AG04449 (cell line): ENCODE data around the gene AADAC.
"Not testable (repeated sequence)": the region's sequence is repeated elsewhere in the genome, so short reads cannot be mapped to it uniquely, and the experiment has no call there.

ENCODE experiments used
- CTCF ChIA-PET: fragments of 350-600 bp; formaldehyde crosslinking; extraction: SDS; loops from one replicate; lab custom pipeline; 2021; ENCODE audit warnings: antibody characterized with exemption; lab: Yijun Ruan, JAX
- POLR2A ChIA-PET: fragments of 400-600, 350-600 bp; formaldehyde crosslinking; extraction: SDS; loops from one replicate; lab custom pipeline; 2020; ENCODE audit warnings: antibody characterized with exemption, inconsistent platforms; lab: Yijun Ruan, JAX
- DNase-seq: peaks from one replicate; pipeline ENCODE4 v3.0.0-alpha.2; 2010; ENCODE audit warnings: low read depth, low spot score
- H3K4me3 ChIP-seq: 2 replicates; pipeline ENCODE4 v1.5.1; 2011; ENCODE audit warnings: low read depth, mild to moderate bottlenecking, control low read depth, low read length
- TF ChIP-seq, protein P1 (sequence below): IDR thresholded peaks from one replicate; pipeline ENCODE4 v1.5.1; 2011; ENCODE audit warnings: mild to moderate bottlenecking, moderate library complexity, low read length, control low read depth, inconsistent platforms; ENCODE audit not compliant: insufficient read depth; ENCODE audit errors: missing control alignments

The AADAC gene

DNA sequence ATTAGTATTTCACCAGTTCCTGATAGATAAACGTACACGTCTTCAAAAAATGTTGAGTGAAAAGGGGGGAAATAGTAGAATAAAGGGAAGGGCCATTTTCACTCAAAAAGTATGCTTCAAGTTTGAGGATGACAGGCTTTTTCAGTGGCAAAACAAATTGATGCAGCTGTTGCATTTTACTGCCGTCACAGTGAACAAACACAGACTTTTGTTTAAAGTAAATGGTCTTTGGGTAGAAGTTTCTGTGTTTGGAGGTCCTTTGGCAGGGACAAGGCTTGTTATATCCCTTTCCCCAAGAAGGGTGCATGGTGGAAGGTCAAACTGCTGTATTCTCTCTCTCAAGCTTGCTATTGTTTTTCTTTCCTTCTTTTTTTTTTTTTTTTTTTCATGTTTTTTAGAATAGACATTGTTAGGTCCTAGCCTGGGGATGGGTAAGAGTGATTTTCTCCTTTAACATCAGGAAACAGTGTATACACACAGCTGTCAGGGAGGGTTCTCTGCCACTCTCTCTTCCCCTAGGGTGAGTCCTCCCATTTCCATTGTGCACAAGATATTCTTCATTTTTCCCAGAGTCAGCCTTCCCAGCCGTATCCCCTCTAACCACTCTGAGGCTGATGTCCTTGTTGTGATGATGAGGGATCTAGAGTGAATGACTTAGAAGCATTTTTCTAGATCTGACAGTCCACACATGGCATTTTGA lies 52.9 kb downstream of the AADAC start:
- H3K4me3 ChIP-seq: no peak overlapping the region
- TF ChIP-seq, protein P1, sequence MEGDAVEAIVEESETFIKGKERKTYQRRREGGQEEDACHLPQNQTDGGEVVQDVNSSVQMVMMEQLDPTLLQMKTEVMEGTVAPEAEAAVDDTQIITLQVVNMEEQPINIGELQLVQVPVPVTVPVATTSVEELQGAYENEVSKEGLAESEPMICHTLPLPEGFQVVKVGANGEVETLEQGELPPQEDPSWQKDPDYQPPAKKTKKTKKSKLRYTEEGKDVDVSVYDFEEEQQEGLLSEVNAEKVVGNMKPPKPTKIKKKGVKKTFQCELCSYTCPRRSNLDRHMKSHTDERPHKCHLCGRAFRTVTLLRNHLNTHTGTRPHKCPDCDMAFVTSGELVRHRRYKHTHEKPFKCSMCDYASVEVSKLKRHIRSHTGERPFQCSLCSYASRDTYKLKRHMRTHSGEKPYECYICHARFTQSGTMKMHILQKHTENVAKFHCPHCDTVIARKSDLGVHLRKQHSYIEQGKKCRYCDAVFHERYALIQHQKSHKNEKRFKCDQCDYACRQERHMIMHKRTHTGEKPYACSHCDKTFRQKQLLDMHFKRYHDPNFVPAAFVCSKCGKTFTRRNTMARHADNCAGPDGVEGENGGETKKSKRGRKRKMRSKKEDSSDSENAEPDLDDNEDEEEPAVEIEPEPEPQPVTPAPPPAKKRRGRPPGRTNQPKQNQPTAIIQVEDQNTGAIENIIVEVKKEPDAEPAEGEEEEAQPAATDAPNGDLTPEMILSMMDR: no peak
- POLR2A ChIA-PET: no interaction called here
- no peak for DNase-seq
- CTCF ChIA-PET: no interaction called here

DNA sequence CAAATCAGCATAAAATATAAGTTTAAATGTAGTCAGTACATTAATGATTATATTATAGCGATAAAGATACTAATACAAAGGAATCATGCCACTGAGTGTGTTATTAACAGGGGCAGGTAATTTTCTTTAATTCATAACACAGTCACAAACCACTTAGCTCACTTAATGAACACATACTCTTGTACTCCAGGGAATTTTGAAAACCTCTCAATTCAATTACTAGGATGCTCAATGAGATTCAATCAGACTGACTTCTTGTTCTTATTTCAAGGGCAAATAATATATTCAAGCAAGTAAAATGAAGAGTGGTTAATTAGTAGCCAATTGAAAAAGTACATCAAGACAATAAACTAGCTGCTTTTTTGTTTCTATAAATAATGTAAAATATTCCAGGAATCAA lies 53.8 kb downstream of the AADAC start:
- H3K4me3 ChIP-seq: no peak overlapping the region
- TF ChIP-seq, protein P1: no peak
- DNase-seq: no peak
- CTCF ChIA-PET: no interaction called here
- POLR2A ChIA-PET: no interaction called here

DNA sequence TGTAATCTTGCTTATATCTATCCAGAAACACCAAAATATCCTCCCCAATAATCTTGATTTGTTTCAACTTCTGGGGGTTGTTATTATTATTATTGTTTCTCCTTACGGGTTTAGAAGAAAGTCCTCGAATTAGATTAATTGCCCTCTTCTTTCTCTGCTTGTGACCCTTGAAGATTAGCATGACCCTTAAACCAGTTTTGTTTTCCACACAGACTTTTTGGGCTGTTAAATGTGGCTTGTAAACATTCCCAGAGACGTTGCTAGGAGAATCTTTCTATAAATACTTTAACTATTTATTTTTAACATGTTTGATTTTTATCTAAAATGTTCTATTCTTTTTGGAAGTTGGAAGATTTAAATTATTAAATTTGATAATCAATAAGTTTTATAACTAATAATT lies 55.3 kb downstream of the AADAC start:
- no peak for DNase-seq
- CTCF ChIA-PET: no interaction called here
- H3K4me3 ChIP-seq: no peak overlapping the region
- POLR2A ChIA-PET: no interaction called here
- TF ChIP-seq, protein P1: no peak

DNA sequence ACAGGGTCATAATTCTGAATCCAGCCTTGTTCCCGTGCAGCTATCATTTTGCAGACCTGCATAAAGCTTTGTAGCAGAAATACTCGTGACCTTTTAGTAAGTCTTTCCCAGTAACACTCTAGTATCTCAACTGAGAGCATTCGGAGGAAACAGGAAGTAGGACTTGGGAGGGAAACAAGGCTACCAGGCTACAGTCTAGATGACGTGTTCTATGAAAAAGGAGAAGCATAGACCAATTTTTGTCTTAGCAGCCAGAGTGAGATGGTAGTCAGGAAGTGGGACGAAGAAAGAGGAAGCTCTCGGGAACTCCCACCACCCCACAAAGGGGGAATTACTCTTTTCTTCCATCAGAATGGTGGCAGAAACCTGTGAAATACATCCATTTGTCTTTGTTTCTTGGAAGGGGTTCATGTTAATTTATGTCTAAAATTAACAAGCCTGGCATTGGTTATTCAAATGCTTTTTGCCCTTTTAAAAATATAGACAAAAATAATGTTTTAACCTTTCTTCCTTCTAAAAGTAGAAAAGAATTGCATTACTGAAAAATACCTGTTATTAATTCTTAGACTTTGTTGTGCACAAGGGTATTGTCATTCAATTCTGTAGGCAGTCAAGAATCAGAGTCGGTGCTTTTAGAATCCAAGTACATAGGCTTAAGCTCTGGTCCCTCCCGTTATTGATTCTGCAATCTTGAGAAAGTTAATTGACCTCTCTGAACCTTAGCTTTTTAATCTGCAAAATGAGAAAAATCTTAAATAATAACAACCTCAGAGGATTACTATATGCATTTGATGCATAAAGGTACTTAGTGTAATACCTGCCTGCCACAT lies 57.9 kb downstream of the AADAC start:
- H3K4me3 ChIP-seq: no peak overlapping the region
- TF ChIP-seq, protein P1: no peak
- DNase-seq: no peak
- POLR2A ChIA-PET: no interaction called here
- CTCF ChIA-PET: no interaction called here

DNA sequence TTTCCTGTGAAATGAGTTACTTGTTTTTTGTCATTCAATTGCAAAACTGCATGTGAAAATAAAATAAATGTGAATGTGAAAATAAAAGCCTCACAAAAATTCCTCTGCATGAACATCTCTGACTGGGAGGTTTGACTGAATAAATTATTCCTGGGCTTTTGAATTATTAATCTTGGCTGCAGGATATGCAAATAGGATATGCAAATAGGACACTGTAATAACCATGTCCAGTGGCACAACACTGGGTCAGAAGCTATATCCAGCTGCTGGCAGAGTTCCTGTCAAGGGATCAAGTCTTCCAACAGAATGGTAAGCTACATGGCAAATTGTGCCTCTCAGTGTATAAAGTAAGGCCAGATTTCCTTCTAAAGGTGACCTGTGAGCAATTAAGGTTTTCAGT lies 59.5 kb downstream of the AADAC start, which contains the start of gene SUCNR1:
TSS of gene SUCNR1 (plus strand) at position 246 of the 400 bp plus-strand sequence. CDS start 6,250 bp downstream, outside the sequence.
- ChIA-PET POLR2A (no interaction called here), CTCF (no interaction called here)
- no peak for DNase-seq

DNA sequence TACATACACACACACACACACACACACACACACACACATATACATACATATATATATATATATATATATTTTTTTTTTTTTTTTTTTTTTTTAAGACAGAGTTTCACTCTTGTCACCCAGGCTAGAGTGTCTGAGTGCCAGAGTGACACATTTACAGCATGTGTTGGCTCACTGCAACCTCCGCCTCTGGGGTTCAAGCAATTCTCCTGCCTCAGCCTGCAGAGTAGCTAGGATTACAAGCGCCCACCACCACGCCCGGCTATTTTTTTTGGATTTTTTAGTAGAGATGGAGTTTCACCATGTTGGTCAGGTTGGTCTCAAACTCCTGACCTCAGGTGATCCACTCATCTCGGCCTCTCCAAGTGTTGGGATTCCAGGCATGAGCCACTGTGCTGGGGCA lies 60.2 kb downstream of the AADAC start:
- CTCF ChIA-PET, H3K4me3 ChIP-seq, DNase-seq, POLR2A ChIA-PET: not testable (repeated sequence)

More for the DNA sequence above, 59.5 kb downstream of the AADAC start, which contains the start of gene SUCNR1:
- no peak within 1 kb of the TSS for H3K4me3 ChIP-seq
- TF ChIP-seq, protein P1: no peak
